ENCODE results near the gene YES1. TPM values are rescaled to one million over a fixed set of nuclear protein-coding genes. Genes with fewer than 3 reads are reported as not detected.

The YES1 gene
- total RNA-seq, 2 donors from 2014 or later = 62.8 to 78.8 TPM

- H3K4me3 ChIP-seq (ENCODE audit: low read length) = no peak overlapping the region
- Mint-ChIP-seq H3K36me3 (ENCODE audit: low read depth) (no peaks in the 10 kb centered on the region), H3K27me3 (ENCODE audit: insufficient read depth) (peaks cover 13% of the 10 kb centered on the region), H3K4me1 (peaks cover 4% of the 10 kb centered on the region), H3K4me3 (no peak overlapping the region), H3K9me3 (no peaks in the 10 kb centered on the region), H3K27ac (no peak overlapping the region)
- WGBS, 2 experiments (ENCODE audit: insufficient coverage in 1 of 2, insufficient read length in 1 of 2) = 80 to 92% methylated on average over 1 to 4 of the region's 4 CpGs
- no peaks in the 10 kb centered on the region for H3K9me3 ChIP-seq (ENCODE audit: control insufficient read depth, low read length)
- no peak overlapping the region for H3K27ac ChIP-seq (ENCODE audit: low read depth, low read length)
- H3K36me3 ChIP-seq (ENCODE audit: control insufficient read depth, insufficient read depth, low read length) = no peaks in the 10 kb centered on the region
- H3K27me3 ChIP-seq (ENCODE audit: control insufficient read depth, insufficient read depth, low read length, poor library complexity, severe bottlenecking) = no peaks in the 10 kb centered on the region
- DNase-seq = no peak
- H3K4me1 ChIP-seq (ENCODE audit: control insufficient read depth, insufficient read depth, low read length) = no peaks in the 10 kb centered on the region
- no peak overlapping the region for H3K9ac ChIP-seq (ENCODE audit: extremely low read depth, low read length, poor library complexity, severe bottlenecking)
- TF ChIP-seq CTCF (conservative IDR thresholded peaks at IDR 0.05) = no peak
Measured at GRCh38 chr18:850960-851359, 38.9 kb upstream of the YES1 start.

- H3K27ac Mint-ChIP-seq = no peak overlapping the region
- H3K27me3 ChIP-seq (ENCODE audit: control insufficient read depth, insufficient read depth, low read length, poor library complexity, severe bottlenecking) = no peaks in the 10 kb centered on the region
- no peaks in the 10 kb centered on the region for H3K9me3 ChIP-seq (ENCODE audit: control insufficient read depth, low read length)
- WGBS, 2 experiments (ENCODE audit: insufficient coverage in 1 of 2, insufficient read length in 1 of 2) = 92 to 94% methylated on average over 4 of the region's 4 CpGs
- peaks cover 4% of the 10 kb centered on the region for H3K4me1 Mint-ChIP-seq
- no peaks in the 10 kb centered on the region for H3K36me3 ChIP-seq (ENCODE audit: control insufficient read depth, insufficient read depth, low read length)
- H3K36me3 Mint-ChIP-seq (ENCODE audit: low read depth) = no peaks in the 10 kb centered on the region
- H3K9me3 Mint-ChIP-seq = no peaks in the 10 kb centered on the region
- no peak for DNase-seq
- H3K4me3 Mint-ChIP-seq = no peak overlapping the region
- no peaks in the 10 kb centered on the region for H3K4me1 ChIP-seq (ENCODE audit: control insufficient read depth, insufficient read depth, low read length)
- no peak overlapping the region for H3K9ac ChIP-seq (ENCODE audit: extremely low read depth, low read length, poor library complexity, severe bottlenecking)
- TF ChIP-seq CTCF (conservative IDR thresholded peaks at IDR 0.05) = no peak
- H3K27me3 Mint-ChIP-seq (ENCODE audit: insufficient read depth) = peaks cover 18% of the 10 kb centered on the region
- no peak overlapping the region for H3K4me3 ChIP-seq (ENCODE audit: low read length)
- H3K27ac ChIP-seq (ENCODE audit: low read depth, low read length) = no peak overlapping the region
Measured at GRCh38 chr18:849021-849420, 37.0 kb upstream of the YES1 start.

- Mint-ChIP-seq H3K4me3 (no peak overlapping the region), H3K36me3 (ENCODE audit: low read depth) (no peaks in the 10 kb centered on the region), H3K27me3 (ENCODE audit: insufficient read depth) (peaks cover 14% of the 10 kb centered on the region), H3K27ac (no peak overlapping the region), H3K9me3 (no peaks in the 10 kb centered on the region), H3K4me1 (peaks cover 4% of the 10 kb centered on the region)
- no peak for TF ChIP-seq CTCF (conservative IDR thresholded peaks at IDR 0.05)
- Histone ChIP-seq H3K4me1 (ENCODE audit: control insufficient read depth, insufficient read depth, low read length) (no peaks in the 10 kb centered on the region), H3K4me3 (ENCODE audit: low read length) (no peak overlapping the region), H3K9ac (ENCODE audit: extremely low read depth, low read length, poor library complexity, severe bottlenecking) (no peak overlapping the region), H3K9me3 (ENCODE audit: control insufficient read depth, low read length) (no peaks in the 10 kb centered on the region), H3K27me3 (ENCODE audit: control insufficient read depth, insufficient read depth, low read length, poor library complexity, severe bottlenecking) (no peaks in the 10 kb centered on the region), H3K27ac (ENCODE audit: low read depth, low read length) (no peak overlapping the region), H3K36me3 (ENCODE audit: control insufficient read depth, insufficient read depth, low read length) (no peaks in the 10 kb centered on the region)
- 85 to 94% methylated on average over 7 to 8 of the region's 8 CpGs for WGBS, 2 experiments (ENCODE audit: insufficient coverage in 1 of 2, insufficient read length in 1 of 2)
- DNase-seq = no peak
Measured at GRCh38 chr18:848062-848861, 36.2 kb upstream of the YES1 start.

All from endodermal cell (in vitro differentiated cells).